CD4-positive, alpha-beta T cell treated with Interleukin-1 beta for 1 hour (primary cell): ENCODE results near the gene PPP1R1A.
A peak's percentile ranks its signal among the peaks of the same experiment; 100 is the strongest.

ENCODE experiments used
- DNase-seq, 2 donors: peaks; one replicate each; pipeline ENCODE4 v3.0.0-alpha.2; 2020 to 2022

The PPP1R1A gene

GRCh38 chr12:54569995-54570528, 18.4 kb downstream of the PPP1R1A start:
- no peak for DNase-seq

- DNase-seq = no peak
Measured at GRCh38 chr12:54569072-54569471, 19.4 kb downstream of the PPP1R1A start.

- no peak for DNase-seq
Measured at GRCh38 chr12:54566792-54567191, 21.7 kb downstream of the PPP1R1A start.

GRCh38 chr12:54565986-54566544, 22.4 kb downstream of the PPP1R1A start:
- no peak for DNase-seq

- no peak for DNase-seq
Measured at GRCh38 chr12:54565310-54565985, 23.0 kb downstream of the PPP1R1A start.

- no peak for DNase-seq
Measured at GRCh38 chr12:54564768-54565167, 23.7 kb downstream of the PPP1R1A start.

- no peak for DNase-seq
Measured at GRCh38 chr12:54563787-54564186, 24.7 kb downstream of the PPP1R1A start.

GRCh38 chr12:54562750-54563356, 25.6 kb downstream of the PPP1R1A start:
- DNase-seq = no peak

- peak in 1 of 2 donors; percentile 5 for DNase-seq
Measured at GRCh38 chr12:54561164-54561563, 27.3 kb downstream of the PPP1R1A start.

- peak; percentile 91 to 92 for DNase-seq
Measured at GRCh38 chr12:54560374-54560858, 28.0 kb downstream of the PPP1R1A start.

- DNase-seq = no peak
Measured at GRCh38 chr12:54558759-54559158, 29.7 kb downstream of the PPP1R1A start.

- DNase-seq = no peak
Measured at GRCh38 chr12:54558311-54558710, 30.1 kb downstream of the PPP1R1A start.

- no peak for DNase-seq
Measured at GRCh38 chr12:54555670-54556257, 32.7 kb downstream of the PPP1R1A start.

GRCh38 chr12:54549774-54550451, 38.5 kb downstream of the PPP1R1A start:
- DNase-seq = no peak

GRCh38 chr12:54546511-54546910, 41.9 kb downstream of the PPP1R1A start:
- no peak for DNase-seq

- no peak for DNase-seq
Measured at GRCh38 chr12:54544743-54545142, 43.7 kb downstream of the PPP1R1A start.

- no peak for DNase-seq
Measured at GRCh38 chr12:54543526-54543925, 44.9 kb downstream of the PPP1R1A start.

GRCh38 chr12:54541751-54542290, 46.6 kb downstream of the PPP1R1A start:
- DNase-seq = no peak

GRCh38 chr12:54538136-54538700, 50.2 kb downstream of the PPP1R1A start:
- no peak for DNase-seq

- DNase-seq = no peak
Measured at GRCh38 chr12:54535474-54535873, 53.0 kb downstream of the PPP1R1A start.

- DNase-seq = no peak
Measured at GRCh38 chr12:54529581-54529980, 58.9 kb downstream of the PPP1R1A start.
